Measurements from ENCODE around the gene PLXNA2. TPM values are rescaled to one million over a fixed set of nuclear protein-coding genes. Genes with fewer than 3 reads are reported as not detected.

Gene PLXNA2
- total RNA-seq, 1 experiment from 2014 or later, result 0.89 TPM

DNA sequence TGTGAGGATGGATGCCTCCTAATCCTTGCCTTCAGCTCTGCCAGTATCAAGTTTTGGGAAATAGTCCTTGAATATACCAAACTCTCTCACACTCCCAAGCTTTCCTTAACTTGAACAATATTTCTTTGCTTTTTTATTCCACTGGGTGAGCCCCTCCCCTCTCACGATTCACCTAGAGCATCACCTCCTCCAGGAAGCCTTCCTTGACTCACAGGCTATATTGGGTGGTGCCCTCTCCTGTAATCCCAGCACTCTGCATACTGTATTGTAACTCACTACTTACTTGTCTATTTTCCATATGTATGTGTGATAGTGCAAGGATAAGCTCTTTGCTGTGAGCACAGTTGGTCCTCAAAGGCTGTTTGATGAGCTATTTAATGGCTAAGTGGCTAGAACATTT lies 114.7 kb downstream of the PLXNA2 start:
- ATAC-seq (no peak), DNase-seq (ENCODE audit: low read depth, low spot score) (no peak)
- no peak overlapping the region for H3K9ac ChIP-seq (ENCODE audit: low read length)
- H3K79me2 ChIP-seq (ENCODE audit: insufficient read depth, low read length), result no peaks in the 10 kb centered on the region
- CTCF ChIA-PET, result no interaction called here
- H3K4me1 ChIP-seq (ENCODE audit: control insufficient read depth in 1 of 2, insufficient read depth in 2 of 2, low read length in 2 of 2), result peaks cover 3 to 11% of the 10 kb centered on the region in 2 experiments; a peak in 3 of 4 replicates
- H2AFZ ChIP-seq (ENCODE audit: low read depth, low read length, poor library complexity, severe bottlenecking), result no peak overlapping the region
- no TSS peak for BruUV-seq (replicated peaks)
- TF ChIP-seq SIN3A (IDR thresholded peaks at IDR 0.05; ENCODE audit: low read depth), result no peak
- TF ChIP-seq, protein P1, sequence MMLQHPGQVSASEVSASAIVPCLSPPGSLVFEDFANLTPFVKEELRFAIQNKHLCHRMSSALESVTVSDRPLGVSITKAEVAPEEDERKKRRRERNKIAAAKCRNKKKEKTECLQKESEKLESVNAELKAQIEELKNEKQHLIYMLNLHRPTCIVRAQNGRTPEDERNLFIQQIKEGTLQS (IDR thresholded peaks at IDR 0.05), result no peak
- no peak for TF ChIP-seq EZH2phosphoT487 (IDR thresholded peaks at IDR 0.05; ENCODE audit: borderline replicate concordance)
- TF ChIP-seq TCF7L2 (IDR thresholded peaks at IDR 0.05; ENCODE audit: borderline replicate concordance, extremely low read depth, insufficient read depth, insufficient read length), result no peak
- TF ChIP-seq, protein P2, sequence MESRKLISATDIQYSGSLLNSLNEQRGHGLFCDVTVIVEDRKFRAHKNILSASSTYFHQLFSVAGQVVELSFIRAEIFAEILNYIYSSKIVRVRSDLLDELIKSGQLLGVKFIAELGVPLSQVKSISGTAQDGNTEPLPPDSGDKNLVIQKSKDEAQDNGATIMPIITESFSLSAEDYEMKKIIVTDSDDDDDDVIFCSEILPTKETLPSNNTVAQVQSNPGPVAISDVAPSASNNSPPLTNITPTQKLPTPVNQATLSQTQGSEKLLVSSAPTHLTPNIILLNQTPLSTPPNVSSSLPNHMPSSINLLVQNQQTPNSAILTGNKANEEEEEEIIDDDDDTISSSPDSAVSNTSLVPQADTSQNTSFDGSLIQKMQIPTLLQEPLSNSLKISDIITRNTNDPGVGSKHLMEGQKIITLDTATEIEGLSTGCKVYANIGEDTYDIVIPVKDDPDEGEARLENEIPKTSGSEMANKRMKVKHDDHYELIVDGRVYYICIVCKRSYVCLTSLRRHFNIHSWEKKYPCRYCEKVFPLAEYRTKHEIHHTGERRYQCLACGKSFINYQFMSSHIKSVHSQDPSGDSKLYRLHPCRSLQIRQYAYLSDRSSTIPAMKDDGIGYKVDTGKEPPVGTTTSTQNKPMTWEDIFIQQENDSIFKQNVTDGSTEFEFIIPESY (IDR thresholded peaks at IDR 0.05; ENCODE audit: extremely low read depth, insufficient replicate concordance, low read length), result no peak
- TF ChIP-seq JUND (IDR thresholded peaks at IDR 0.05), result no peak
- no peak for TF ChIP-seq EGR1 (IDR thresholded peaks at IDR 0.05; ENCODE audit: low read depth)
- no peak for TF ChIP-seq SP1 (IDR thresholded peaks at IDR 0.05; ENCODE audit: low read depth)
- no peak for TF ChIP-seq RAD21 (IDR thresholded peaks at IDR 0.05; ENCODE audit: low read depth)
- no peak for TF ChIP-seq SRF (IDR thresholded peaks at IDR 0.05; ENCODE audit: low read depth)
- TF ChIP-seq, protein P3, sequence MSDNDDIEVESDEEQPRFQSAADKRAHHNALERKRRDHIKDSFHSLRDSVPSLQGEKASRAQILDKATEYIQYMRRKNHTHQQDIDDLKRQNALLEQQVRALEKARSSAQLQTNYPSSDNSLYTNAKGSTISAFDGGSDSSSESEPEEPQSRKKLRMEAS (IDR thresholded peaks at IDR 0.05), result no peak
- no peak for TF ChIP-seq EZH2 (IDR thresholded peaks at IDR 0.05)
- TF ChIP-seq, protein P4, sequence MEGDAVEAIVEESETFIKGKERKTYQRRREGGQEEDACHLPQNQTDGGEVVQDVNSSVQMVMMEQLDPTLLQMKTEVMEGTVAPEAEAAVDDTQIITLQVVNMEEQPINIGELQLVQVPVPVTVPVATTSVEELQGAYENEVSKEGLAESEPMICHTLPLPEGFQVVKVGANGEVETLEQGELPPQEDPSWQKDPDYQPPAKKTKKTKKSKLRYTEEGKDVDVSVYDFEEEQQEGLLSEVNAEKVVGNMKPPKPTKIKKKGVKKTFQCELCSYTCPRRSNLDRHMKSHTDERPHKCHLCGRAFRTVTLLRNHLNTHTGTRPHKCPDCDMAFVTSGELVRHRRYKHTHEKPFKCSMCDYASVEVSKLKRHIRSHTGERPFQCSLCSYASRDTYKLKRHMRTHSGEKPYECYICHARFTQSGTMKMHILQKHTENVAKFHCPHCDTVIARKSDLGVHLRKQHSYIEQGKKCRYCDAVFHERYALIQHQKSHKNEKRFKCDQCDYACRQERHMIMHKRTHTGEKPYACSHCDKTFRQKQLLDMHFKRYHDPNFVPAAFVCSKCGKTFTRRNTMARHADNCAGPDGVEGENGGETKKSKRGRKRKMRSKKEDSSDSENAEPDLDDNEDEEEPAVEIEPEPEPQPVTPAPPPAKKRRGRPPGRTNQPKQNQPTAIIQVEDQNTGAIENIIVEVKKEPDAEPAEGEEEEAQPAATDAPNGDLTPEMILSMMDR (IDR thresholded peaks at IDR 0.05 in 2 of 3, conservative IDR thresholded peaks at IDR 0.05 in 1 of 3; ENCODE audit: borderline replicate concordance in 1 of 3, insufficient read depth in 1 of 3, low read depth in 2 of 3, low read length in 2 of 3), result no peak
- TF ChIP-seq CBX3 (IDR thresholded peaks at IDR 0.05; ENCODE audit: low read depth), result no peak
- TF ChIP-seq FOSL1 (IDR thresholded peaks at IDR 0.05; ENCODE audit: low read depth), result no peak
- TF ChIP-seq, protein P5, sequence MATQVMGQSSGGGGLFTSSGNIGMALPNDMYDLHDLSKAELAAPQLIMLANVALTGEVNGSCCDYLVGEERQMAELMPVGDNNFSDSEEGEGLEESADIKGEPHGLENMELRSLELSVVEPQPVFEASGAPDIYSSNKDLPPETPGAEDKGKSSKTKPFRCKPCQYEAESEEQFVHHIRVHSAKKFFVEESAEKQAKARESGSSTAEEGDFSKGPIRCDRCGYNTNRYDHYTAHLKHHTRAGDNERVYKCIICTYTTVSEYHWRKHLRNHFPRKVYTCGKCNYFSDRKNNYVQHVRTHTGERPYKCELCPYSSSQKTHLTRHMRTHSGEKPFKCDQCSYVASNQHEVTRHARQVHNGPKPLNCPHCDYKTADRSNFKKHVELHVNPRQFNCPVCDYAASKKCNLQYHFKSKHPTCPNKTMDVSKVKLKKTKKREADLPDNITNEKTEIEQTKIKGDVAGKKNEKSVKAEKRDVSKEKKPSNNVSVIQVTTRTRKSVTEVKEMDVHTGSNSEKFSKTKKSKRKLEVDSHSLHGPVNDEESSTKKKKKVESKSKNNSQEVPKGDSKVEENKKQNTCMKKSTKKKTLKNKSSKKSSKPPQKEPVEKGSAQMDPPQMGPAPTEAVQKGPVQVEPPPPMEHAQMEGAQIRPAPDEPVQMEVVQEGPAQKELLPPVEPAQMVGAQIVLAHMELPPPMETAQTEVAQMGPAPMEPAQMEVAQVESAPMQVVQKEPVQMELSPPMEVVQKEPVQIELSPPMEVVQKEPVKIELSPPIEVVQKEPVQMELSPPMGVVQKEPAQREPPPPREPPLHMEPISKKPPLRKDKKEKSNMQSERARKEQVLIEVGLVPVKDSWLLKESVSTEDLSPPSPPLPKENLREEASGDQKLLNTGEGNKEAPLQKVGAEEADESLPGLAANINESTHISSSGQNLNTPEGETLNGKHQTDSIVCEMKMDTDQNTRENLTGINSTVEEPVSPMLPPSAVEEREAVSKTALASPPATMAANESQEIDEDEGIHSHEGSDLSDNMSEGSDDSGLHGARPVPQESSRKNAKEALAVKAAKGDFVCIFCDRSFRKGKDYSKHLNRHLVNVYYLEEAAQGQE (IDR thresholded peaks at IDR 0.05; ENCODE audit: low read depth), result no peak
- TF ChIP-seq ELF1 (IDR thresholded peaks at IDR 0.05; ENCODE audit: borderline replicate concordance, low read depth), result no peak
- H3K36me3 ChIP-seq (ENCODE audit: control insufficient read depth in 1 of 2, insufficient read depth in 2 of 2, low read length in 2 of 2), result no peaks in the 10 kb centered on the region
- no peaks in the 10 kb centered on the region for H3K27me3 ChIP-seq (ENCODE audit: insufficient read depth, low read length)
- intact Hi-C loops (cut with micrococcal nuclease), result no loop called here
- H3K4me2 ChIP-seq (ENCODE audit: low read length), result no peak overlapping the region
- no peaks in the 10 kb centered on the region for H4K20me1 ChIP-seq (ENCODE audit: insufficient read depth)
- no peaks in the 10 kb centered on the region for H3K9me2 ChIP-seq (ENCODE audit: insufficient read depth)
- POLR2A ChIA-PET, result no interaction called here
- H3K27ac ChIP-seq (ENCODE audit: low read depth, low read length), result no peak overlapping the region
- H3K4me3 ChIP-seq (replicated peaks in 1 of 2; ENCODE audit: low read depth in 1 of 2, low read length in 2 of 2), result no peak overlapping the region
- no peaks in the 10 kb centered on the region for H3K9me3 ChIP-seq (ENCODE audit: control insufficient read depth in 1 of 2, insufficient read depth in 1 of 2, low read depth in 1 of 2, low read length in 2 of 2)
- RAD21 ChIA-PET (ENCODE audit: low non-redundant PET in 1 of 2, low total read pairs in 2 of 2, uncharacterized antibody in 2 of 2, unreplicated experiment in 2 of 2), result no interaction called here

All from HCT116 (cell line).